HFFc6 (cell line): ENCODE data around the gene SORCS2. TPM values are rescaled to one million over a fixed set of nuclear protein-coding genes. Genes with fewer than 3 reads are reported as not detected.

Source experiments
- DNase-seq: peaks from one replicate; pipeline ENCODE4 v3.0.0-alpha.2; 2018
- H3K27ac Mint-ChIP-seq: 2 replicates; pipeline ENCODE4 v1.8.0; 2020; ENCODE audit warnings: mild to moderate bottlenecking, mixed read lengths
- H3K27me3 Mint-ChIP-seq: 2 replicates; pipeline ENCODE4 v1.8.0; 2021; ENCODE audit warnings: mild to moderate bottlenecking, moderate library complexity, mixed read lengths; ENCODE audit not compliant: insufficient read depth
- H3K36me3 Mint-ChIP-seq: 2 replicates; pipeline ENCODE4 v1.8.0; 2021; ENCODE audit warnings: low read depth, mixed read lengths
- H3K4me1 Mint-ChIP-seq: 2 replicates; pipeline ENCODE4 v1.8.0; 2020; ENCODE audit warnings: low read depth, mixed read lengths
- H3K4me3 Mint-ChIP-seq: 2 replicates; pipeline ENCODE4 v1.8.0; 2020; ENCODE audit warnings: mild to moderate bottlenecking, moderate library complexity, mixed read lengths
- H3K9me3 Mint-ChIP-seq: 2 replicates; pipeline ENCODE4 v1.8.0; 2020; ENCODE audit warnings: mild to moderate bottlenecking, mixed read lengths
- CTCF ChIP-seq: fragments of 200-600 bp; sonication (generic); IDR thresholded peaks from 2 replicates; pipeline ENCODE4 v1.5.0; 2021; ENCODE audit warnings: antibody characterized with exemption, mild to moderate bottlenecking
- total RNA-seq, 6 experiments: library from RNA; stranded (reverse); fragmentation: NEBNext Ultra II Directional; extraction: Animal tissue kit (Norgen Biotek cat#: 25700); gene quantifications; 2 replicates in 1 of 6; 3 replicates in 5 of 6; pipeline ENCODE4 v1.2.3, GENCODE V29; 2021

The SORCS2 gene
- total RNA-seq, 6 experiments from 2014 or later = 0.05 to 0.15 (median 0.12) TPM; not detected in 3

GRCh38 chr4:7676398-7676922 lies 484.1 kb downstream of the SORCS2 start:
- TF ChIP-seq CTCF = no peak
- peaks cover 7% of the 10 kb centered on the region for H3K9me3 Mint-ChIP-seq
- no peak for DNase-seq
- H3K27ac Mint-ChIP-seq = no peak overlapping the region
- no peak overlapping the region for H3K4me3 Mint-ChIP-seq
- H3K36me3 Mint-ChIP-seq = peaks cover 4% of the 10 kb centered on the region; the same call in 1 of the 2 replicates
- no peaks in the 10 kb centered on the region for H3K4me1 Mint-ChIP-seq
- H3K27me3 Mint-ChIP-seq = peaks cover 51% of the 10 kb centered on the region

- DNase-seq = no peak
Observed at GRCh38 chr4:7677086-7677485, 484.7 kb downstream of the SORCS2 start.

GRCh38 chr4:7677799-7678301 lies 485.5 kb downstream of the SORCS2 start:
- Mint-ChIP-seq H3K4me3 (no peak overlapping the region), H3K27ac (no peak overlapping the region), H3K27me3 (peaks cover 59% of the 10 kb centered on the region), H3K9me3 (peaks cover 15% of the 10 kb centered on the region), H3K4me1 (no peaks in the 10 kb centered on the region), H3K36me3 (peaks cover 7% of the 10 kb centered on the region; the same call in 1 of the 2 replicates)
- no peak for DNase-seq
- TF ChIP-seq CTCF = no peak

More at GRCh38 chr4:7677086-7677485, 484.7 kb downstream of the SORCS2 start:
- no peak for TF ChIP-seq CTCF
- Mint-ChIP-seq H3K4me1 (no peaks in the 10 kb centered on the region), H3K27ac (no peak overlapping the region), H3K4me3 (no peak overlapping the region), H3K36me3 (peaks cover 4% of the 10 kb centered on the region; the same call in 1 of the 2 replicates), H3K9me3 (peaks cover 7% of the 10 kb centered on the region), H3K27me3 (peaks cover 57% of the 10 kb centered on the region)

- Mint-ChIP-seq H3K4me1 (no peaks in the 10 kb centered on the region), H3K27me3 (peaks cover 60% of the 10 kb centered on the region), H3K27ac (no peak overlapping the region), H3K4me3 (no peak overlapping the region), H3K36me3 (peaks cover 12% of the 10 kb centered on the region), H3K9me3 (peaks cover 20% of the 10 kb centered on the region)
- TF ChIP-seq CTCF = no peak
- DNase-seq = no peak
Observed at GRCh38 chr4:7678318-7678852, 486.0 kb downstream of the SORCS2 start.

- Mint-ChIP-seq H3K4me1 (no peaks in the 10 kb centered on the region), H3K27ac (no peak overlapping the region), H3K4me3 (no peak overlapping the region), H3K36me3 (peaks cover 15% of the 10 kb centered on the region), H3K27me3 (peaks cover 60% of the 10 kb centered on the region), H3K9me3 (peaks cover 24% of the 10 kb centered on the region)
- no peak for DNase-seq
- TF ChIP-seq CTCF = no peak
Observed at GRCh38 chr4:7679406-7680040, 487.2 kb downstream of the SORCS2 start.
